ENCODE measurements around the gene LY6G5C. TPM values are rescaled to one million over a fixed set of nuclear protein-coding genes. Genes with fewer than 3 reads are reported as not detected.
A peak's percentile ranks its signal among the peaks of the same experiment; 100 is the strongest.

The LY6G5C gene
- total RNA-seq, 3 donors from 2014 or later = 0.33 to 1.9 (median 0.64) TPM

DNA sequence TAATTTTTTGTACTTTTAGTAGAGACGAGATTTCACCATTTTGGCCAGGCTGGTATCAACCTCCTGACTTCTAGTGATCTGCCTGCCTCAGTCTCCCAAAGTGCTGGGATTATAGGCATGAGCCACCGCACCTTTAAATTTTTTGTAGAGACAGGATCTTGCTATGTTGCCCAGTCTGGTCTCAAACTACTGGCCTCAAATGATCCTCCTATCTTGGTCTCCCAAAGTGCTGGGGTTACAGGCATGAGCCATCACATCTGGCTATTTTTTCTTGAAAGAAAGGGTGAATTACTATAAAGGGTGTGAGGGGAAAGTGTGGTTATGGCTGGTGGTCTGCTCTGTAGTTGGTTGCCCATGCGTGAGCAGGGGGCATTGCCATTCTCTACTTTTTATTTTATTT is 27.4 kb upstream of the LY6G5C start:
- peaks cover 0 to 6% of the 10 kb centered on the region in 2 donors for H3K4me1 ChIP-seq
- H3K9me3 ChIP-seq = no peaks in the 10 kb centered on the region
- TF ChIP-seq POLR2A (IDR thresholded peaks at IDR 0.05) = no peak
- no peak for TF ChIP-seq POLR2AphosphoS5 (IDR thresholded peaks at IDR 0.05)
- TF ChIP-seq, protein P1, sequence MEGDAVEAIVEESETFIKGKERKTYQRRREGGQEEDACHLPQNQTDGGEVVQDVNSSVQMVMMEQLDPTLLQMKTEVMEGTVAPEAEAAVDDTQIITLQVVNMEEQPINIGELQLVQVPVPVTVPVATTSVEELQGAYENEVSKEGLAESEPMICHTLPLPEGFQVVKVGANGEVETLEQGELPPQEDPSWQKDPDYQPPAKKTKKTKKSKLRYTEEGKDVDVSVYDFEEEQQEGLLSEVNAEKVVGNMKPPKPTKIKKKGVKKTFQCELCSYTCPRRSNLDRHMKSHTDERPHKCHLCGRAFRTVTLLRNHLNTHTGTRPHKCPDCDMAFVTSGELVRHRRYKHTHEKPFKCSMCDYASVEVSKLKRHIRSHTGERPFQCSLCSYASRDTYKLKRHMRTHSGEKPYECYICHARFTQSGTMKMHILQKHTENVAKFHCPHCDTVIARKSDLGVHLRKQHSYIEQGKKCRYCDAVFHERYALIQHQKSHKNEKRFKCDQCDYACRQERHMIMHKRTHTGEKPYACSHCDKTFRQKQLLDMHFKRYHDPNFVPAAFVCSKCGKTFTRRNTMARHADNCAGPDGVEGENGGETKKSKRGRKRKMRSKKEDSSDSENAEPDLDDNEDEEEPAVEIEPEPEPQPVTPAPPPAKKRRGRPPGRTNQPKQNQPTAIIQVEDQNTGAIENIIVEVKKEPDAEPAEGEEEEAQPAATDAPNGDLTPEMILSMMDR (IDR thresholded peaks at IDR 0.05) = no peak
- intact Hi-C loops (cut with DNase I; ENCODE audit: low total_unique reads) = loop anchor here (10.0 kb wide), 1 partner anchor 57 kb away; the partner anchor contains the start of gene SAPCD1
- H3K36me3 ChIP-seq = no peaks in the 10 kb centered on the region
- H3K27ac ChIP-seq = no peak overlapping the region
- H3K4me3 ChIP-seq = no peak overlapping the region
- DNase-seq (ENCODE audit: low spot score in 2 of 2) = no peak
- no peaks in the 10 kb centered on the region for H3K27me3 ChIP-seq

DNA sequence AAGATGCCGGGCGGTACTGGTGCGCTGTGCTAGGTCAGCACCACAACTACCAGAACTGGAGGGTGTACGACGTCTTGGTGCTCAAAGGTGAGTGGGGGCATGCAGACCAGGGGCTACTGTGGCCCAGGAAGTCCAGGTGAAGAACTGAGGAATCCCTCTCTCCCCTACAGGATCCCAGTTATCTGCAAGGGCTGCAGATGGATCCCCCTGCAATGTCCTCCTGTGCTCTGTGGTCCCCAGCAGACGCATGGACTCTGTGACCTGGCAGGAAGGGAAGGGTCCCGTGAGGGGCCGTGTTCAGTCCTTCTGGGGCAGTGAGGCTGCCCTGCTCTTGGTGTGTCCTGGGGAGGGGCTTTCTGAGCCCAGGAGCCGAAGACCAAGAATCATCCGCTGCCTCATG is 26.8 kb upstream of the LY6G5C start:
- no peak for DNase-seq (ENCODE audit: low spot score in 2 of 2)
- intact Hi-C loops (cut with DNase I; ENCODE audit: low total_unique reads) = loop anchor here (10.0 kb wide), 1 partner anchor 57 kb away; the partner anchor contains the start of gene SAPCD1
- TF ChIP-seq, protein P1 (IDR thresholded peaks at IDR 0.05) = no peak
- Histone ChIP-seq H3K27me3 (no peaks in the 10 kb centered on the region), H3K4me3 (no peak overlapping the region), H3K36me3 (no peaks in the 10 kb centered on the region), H3K9me3 (no peaks in the 10 kb centered on the region), H3K4me1 (peaks cover 0 to 6% of the 10 kb centered on the region in 2 donors), H3K27ac (no peak overlapping the region)

DNA sequence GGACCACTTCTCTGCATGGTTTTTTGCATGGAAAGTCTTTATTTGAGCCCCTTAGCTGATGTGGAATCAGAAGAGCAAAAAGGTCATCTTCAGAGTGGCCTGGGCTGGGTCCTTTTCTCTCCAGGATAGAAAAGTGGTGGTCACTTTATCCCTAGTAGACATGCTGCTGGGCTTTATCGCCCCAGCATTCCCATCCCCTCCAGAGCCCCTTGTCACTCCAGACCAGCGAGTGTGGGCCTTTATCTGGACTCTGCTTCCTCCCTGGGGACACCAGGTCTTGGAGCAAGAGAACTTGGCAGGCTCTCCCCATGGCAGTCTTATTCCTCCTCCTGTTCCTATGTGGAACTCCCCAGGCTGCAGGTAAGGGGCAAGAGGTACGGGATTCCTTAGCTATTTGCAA is 25.7 kb upstream of the LY6G5C start, which contains the start of gene LY6G6F:
Gene LY6G6F (plus strand): TSS at position 268 of the 400 bp plus-strand sequence. CDS start 41 bp downstream, at position 309.
- no peaks in the 10 kb centered on the region for H3K9me3 ChIP-seq
- no peak within 1 kb of the TSS for H3K27ac ChIP-seq
- intact Hi-C loops (cut with DNase I; ENCODE audit: low total_unique reads) = loop anchor here (10.0 kb wide), 1 partner anchor 58 kb away; the partner anchor contains the start of gene SAPCD1
- H3K4me3 ChIP-seq = no peak within 1 kb of the TSS
- no peaks in the 10 kb centered on the region for H3K27me3 ChIP-seq
- no peak for TF ChIP-seq POLR2AphosphoS5 (IDR thresholded peaks at IDR 0.05)
- TF ChIP-seq, protein P1 (IDR thresholded peaks at IDR 0.05) = no peak
- TF ChIP-seq POLR2A (IDR thresholded peaks at IDR 0.05) = no peak
- H3K36me3 ChIP-seq = no peaks in the 10 kb centered on the region
- H3K4me1 ChIP-seq = peaks cover 2 to 12% of the 10 kb centered on the region in 2 donors
- no peak for DNase-seq (ENCODE audit: low spot score in 2 of 2)

DNA sequence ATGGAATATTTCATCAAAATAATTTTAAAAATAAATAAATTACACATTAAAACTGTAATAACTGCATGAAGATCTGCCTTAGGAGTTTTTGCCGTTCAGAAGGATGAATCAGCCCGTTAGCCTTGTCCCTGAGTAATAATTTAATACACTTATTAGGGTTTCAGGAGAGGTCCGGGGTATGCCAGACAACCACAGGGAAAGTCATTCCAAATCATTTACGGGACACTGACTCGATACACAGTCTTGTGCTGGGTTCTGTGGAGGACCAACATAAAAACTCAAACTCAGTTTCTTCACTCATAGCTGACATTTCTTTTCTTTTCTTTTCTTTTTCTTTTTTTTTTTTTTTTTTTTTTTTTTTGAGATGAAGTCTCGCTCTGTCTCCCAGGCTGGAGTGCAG is 25.1 kb upstream of the LY6G5C start:
- no peak overlapping the region for H3K27ac ChIP-seq
- H3K4me3 ChIP-seq = no peak overlapping the region
- H3K4me1 ChIP-seq = peaks cover 4 to 17% of the 10 kb centered on the region in 2 donors
- no peak for DNase-seq (ENCODE audit: low spot score in 2 of 2)
- intact Hi-C loops (cut with DNase I; ENCODE audit: low total_unique reads) = loop anchor here (10.0 kb wide), 1 partner anchor 59 kb away; the partner anchor contains the start of gene SAPCD1
- H3K9me3 ChIP-seq = no peaks in the 10 kb centered on the region
- no peaks in the 10 kb centered on the region for H3K36me3 ChIP-seq
- no peaks in the 10 kb centered on the region for H3K27me3 ChIP-seq
- TF ChIP-seq, protein P1 (IDR thresholded peaks at IDR 0.05) = no peak
- TF ChIP-seq POLR2A (IDR thresholded peaks at IDR 0.05) (no peak), POLR2AphosphoS5 (IDR thresholded peaks at IDR 0.05) (no peak)

DNA sequence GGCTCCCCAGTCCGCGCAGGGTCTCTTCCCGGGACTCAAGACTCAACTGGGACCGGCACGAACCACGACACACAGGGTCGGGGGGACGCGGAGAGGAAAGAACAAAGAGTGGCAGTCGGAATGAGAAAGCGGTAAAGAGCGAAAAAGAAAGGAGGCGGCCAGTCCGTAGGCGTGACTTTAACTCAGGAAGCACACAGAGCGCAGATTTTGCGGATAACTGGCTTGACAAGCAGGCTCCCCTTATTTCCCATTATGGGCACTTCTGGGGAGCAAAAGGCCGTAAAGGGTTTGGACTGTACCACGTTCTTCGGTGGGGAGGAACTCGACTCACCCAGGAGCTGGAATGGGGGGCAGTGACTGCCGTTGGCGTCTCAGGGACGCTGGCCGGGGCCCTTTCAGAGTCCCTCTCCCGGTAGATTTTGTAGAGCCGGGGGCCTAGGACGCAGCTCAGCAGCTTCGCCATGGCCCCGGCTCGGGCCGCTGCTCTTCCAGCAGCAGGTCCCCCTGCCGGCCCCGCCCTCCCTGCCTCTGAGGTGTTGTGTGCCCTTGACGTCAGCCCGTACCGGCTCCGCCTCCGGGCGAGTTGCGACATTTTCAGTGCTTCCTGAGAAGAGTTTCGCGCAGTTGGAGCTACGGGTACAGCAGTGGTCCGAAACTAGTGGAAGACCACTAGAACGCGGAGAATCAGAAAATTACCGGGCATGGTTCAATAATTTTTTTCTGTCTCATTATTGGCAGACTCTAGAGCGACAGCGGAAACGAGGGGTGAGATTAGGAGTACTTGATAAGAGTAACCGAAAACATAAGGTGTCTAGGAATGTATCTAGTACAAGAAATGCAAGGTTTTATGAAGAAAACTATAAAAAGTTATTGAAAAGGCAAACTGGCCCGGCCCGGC is 22.2 kb upstream of the LY6G5C start, which contains the start of gene ABHD16A:
Gene ABHD16A (minus strand): TSS at position 506 of the 898 bp plus-strand sequence. CDS start 43 bp downstream, at position 463.
- Histone ChIP-seq H3K9me3 (no peaks in the 10 kb centered on the region), H3K4me3 (peak within 1 kb of the TSS; percentile 79 to 90 (median 86)), H3K27me3 (no peaks in the 10 kb centered on the region), H3K36me3 (no peaks in the 10 kb centered on the region), H3K4me1 (peaks cover 4 to 17% of the 10 kb centered on the region in 2 donors), H3K27ac (peak within 1 kb of the TSS; percentile 98 to 99)
- TF ChIP-seq POLR2A (IDR thresholded peaks at IDR 0.05) = peak; percentile 96
- TF ChIP-seq POLR2AphosphoS5 (IDR thresholded peaks at IDR 0.05) = peak; percentile 93 to 98 (median 96)
- TF ChIP-seq, protein P1 (IDR thresholded peaks at IDR 0.05) = peak in 2 of 3 donors; percentile 14 to 26
- intact Hi-C loops (cut with DNase I; ENCODE audit: low total_unique reads) = loop anchor here (1.0 to 10.0 kb wide), 2 partner anchors 15 to 62 kb away; partner anchors contain the start of gene SAPCD1
- peak; percentile 99 for DNase-seq (ENCODE audit: low spot score in 2 of 2)
